Stimulated activated CD8-positive, alpha-beta memory T cell treated with anti-CD3 and anti-CD28 coated beads, Interleukin-15, amount 100 ng/mL, for 24 hours (primary cell): Measurements from ENCODE around the gene B4GALT1.
"Not testable (repeated sequence)": the region's sequence is repeated elsewhere in the genome, so short reads cannot be mapped to it uniquely, and the experiment has no call there.

Experiments
- DNase-seq: peaks from one replicate; pipeline ENCODE4 v3.0.0-alpha.2; 2020; ENCODE audit warnings: low read depth

B4GALT1 gene

GRCh38 chr9:33161589-33162132, 5.5 kb downstream of the B4GALT1 start:
- no peak for DNase-seq

GRCh38 chr9:33161011-33161588, 6.0 kb downstream of the B4GALT1 start:
- DNase-seq: no peak

GRCh38 chr9:33160446-33160845, 6.7 kb downstream of the B4GALT1 start:
- DNase-seq: not testable (repeated sequence)

- no peak for DNase-seq
Measured at GRCh38 chr9:33159777-33160127, 7.4 kb downstream of the B4GALT1 start.

GRCh38 chr9:33158843-33159776, 8.0 kb downstream of the B4GALT1 start:
- DNase-seq: no peak

- DNase-seq: no peak
Measured at GRCh38 chr9:33157960-33158842, 8.9 kb downstream of the B4GALT1 start.

- no peak for DNase-seq
Measured at GRCh38 chr9:33155393-33155792, 11.7 kb downstream of the B4GALT1 start.

- no peak for DNase-seq
Measured at GRCh38 chr9:33154371-33154770, 12.8 kb downstream of the B4GALT1 start.

GRCh38 chr9:33153666-33154065, 13.5 kb downstream of the B4GALT1 start:
- DNase-seq: no peak

- DNase-seq: no peak
Measured at GRCh38 chr9:33153001-33153400, 14.1 kb downstream of the B4GALT1 start.

- DNase-seq: no peak
Measured at GRCh38 chr9:33151601-33152000, 15.5 kb downstream of the B4GALT1 start.

GRCh38 chr9:33151007-33151557, 16.1 kb downstream of the B4GALT1 start:
- DNase-seq: no peak

GRCh38 chr9:33148367-33149014, 18.6 kb downstream of the B4GALT1 start:
- DNase-seq: no peak

- DNase-seq: no peak
Measured at GRCh38 chr9:33147416-33148169, 19.5 kb downstream of the B4GALT1 start.

- no peak for DNase-seq
Measured at GRCh38 chr9:33146298-33146697, 20.8 kb downstream of the B4GALT1 start.

- DNase-seq: no peak
Measured at GRCh38 chr9:33144551-33144950, 22.6 kb downstream of the B4GALT1 start.

GRCh38 chr9:33143241-33143661, 23.9 kb downstream of the B4GALT1 start:
- no peak for DNase-seq

- DNase-seq: no peak
Measured at GRCh38 chr9:33142535-33142934, 24.6 kb downstream of the B4GALT1 start.

GRCh38 chr9:33140401-33141360, 26.5 kb downstream of the B4GALT1 start:
- DNase-seq: no peak
